BLaER1 (cell line): Measurements from ENCODE around the gene ATP5MK.
"Not testable (repeated sequence)": the region's sequence is repeated elsewhere in the genome, so short reads cannot be mapped to it uniquely, and the experiment has no call there.

ENCODE experiments used
- H3K27ac ChIP-seq: shearing (Covaris generic); formaldehyde crosslinking; 2 replicates; pipeline ENCODE4 v1.8.1; 2022
- H3K27me3 ChIP-seq: shearing (Covaris generic); formaldehyde crosslinking; 2 replicates; pipeline ENCODE4 v1.8.1; 2022
- H3K36me3 ChIP-seq: shearing (Covaris generic); formaldehyde crosslinking; 2 replicates; pipeline ENCODE4 v1.8.1; 2022
- H3K4me1 ChIP-seq: shearing (Covaris generic); formaldehyde crosslinking; 2 replicates; pipeline ENCODE4 v1.8.1; 2022
- H3K4me2 ChIP-seq: shearing (Covaris generic); formaldehyde crosslinking; 2 replicates; pipeline ENCODE4 v1.8.1; 2022
- H3K4me3 ChIP-seq: shearing (Covaris generic); formaldehyde crosslinking; 2 replicates; pipeline ENCODE4 v1.8.1; 2022
- H3K9ac ChIP-seq: shearing (Covaris generic); formaldehyde crosslinking; 2 replicates; pipeline ENCODE4 v1.8.1; 2022
- H3K9me3 ChIP-seq: shearing (Covaris generic); formaldehyde crosslinking; 2 replicates; pipeline ENCODE4 v1.8.1; 2022
- H4K20me1 ChIP-seq: shearing (Covaris generic); formaldehyde crosslinking; 2 replicates; pipeline ENCODE4 v1.8.1; 2022
- Cebpa-rat ChIP-seq: shearing (Covaris generic); IDR thresholded peaks from 2 replicates; pipeline ENCODE4 v1.8.1; 2022

Gene ATP5MK

GRCh38 chr10:103355906-103356599 lies 40.2 kb downstream of the ATP5MK start:
- no peaks in the 10 kb centered on the region for H3K36me3 ChIP-seq
- H4K20me1 ChIP-seq, result no peaks in the 10 kb centered on the region
- TF ChIP-seq Cebpa-rat, result no peak
- H3K9ac ChIP-seq, result no peak overlapping the region
- H3K4me2 ChIP-seq, result no peak overlapping the region
- no peak overlapping the region for H3K27ac ChIP-seq
- H3K4me1 ChIP-seq, result peaks cover 6% of the 10 kb centered on the region; the same call in 1 of the 2 replicates
- no peak overlapping the region for H3K4me3 ChIP-seq
- H3K27me3 ChIP-seq, result no peaks in the 10 kb centered on the region
- no peaks in the 10 kb centered on the region for H3K9me3 ChIP-seq

DNA sequence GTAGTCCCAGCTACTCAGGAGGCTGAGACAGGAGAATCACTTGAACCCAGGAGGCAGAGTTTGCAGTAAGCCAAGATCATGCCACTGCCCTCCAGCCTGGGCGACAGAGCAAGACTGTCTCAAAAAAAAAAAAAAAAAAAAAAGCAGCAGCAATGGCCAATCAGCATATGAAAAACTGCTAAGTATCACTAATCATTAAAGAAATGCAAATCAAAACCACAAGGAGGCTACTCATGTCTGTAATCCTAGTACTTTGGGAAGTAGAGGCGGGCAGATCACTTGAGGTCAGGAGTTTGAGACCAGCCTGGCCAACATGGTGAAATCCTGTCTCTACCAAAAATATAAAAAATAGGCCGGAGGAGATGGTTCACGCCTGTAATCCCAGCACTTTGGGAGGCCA lies 41.7 kb downstream of the ATP5MK start:
- not testable (repeated sequence) for H3K4me2 ChIP-seq, H3K36me3 ChIP-seq, H3K27ac ChIP-seq, H3K9me3 ChIP-seq, H3K9ac ChIP-seq, H4K20me1 ChIP-seq, H3K4me3 ChIP-seq, H3K27me3 ChIP-seq
- H3K4me1 ChIP-seq, result peaks cover 12% of the 10 kb centered on the region

DNA sequence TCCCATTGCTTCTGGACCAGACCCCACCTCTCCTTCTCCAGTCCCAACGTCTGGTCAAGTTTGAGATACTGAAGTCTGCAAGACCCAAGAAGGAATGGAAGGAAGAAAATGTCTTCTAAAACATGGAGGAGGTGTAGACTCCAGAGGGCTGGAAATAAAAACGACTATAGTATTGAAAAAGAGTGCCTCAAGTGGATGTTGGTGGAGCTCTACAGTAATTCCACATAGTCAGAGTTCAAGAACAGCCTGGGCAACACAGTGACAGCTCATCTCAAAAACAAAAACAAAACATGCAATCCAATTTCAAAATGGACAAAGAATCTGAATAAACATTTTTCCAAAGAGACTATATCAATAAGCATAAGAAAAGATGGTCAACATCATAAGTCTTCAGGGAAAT lies 43.0 kb downstream of the ATP5MK start:
- H3K4me2 ChIP-seq, result no peak overlapping the region
- TF ChIP-seq Cebpa-rat, result no peak

DNA sequence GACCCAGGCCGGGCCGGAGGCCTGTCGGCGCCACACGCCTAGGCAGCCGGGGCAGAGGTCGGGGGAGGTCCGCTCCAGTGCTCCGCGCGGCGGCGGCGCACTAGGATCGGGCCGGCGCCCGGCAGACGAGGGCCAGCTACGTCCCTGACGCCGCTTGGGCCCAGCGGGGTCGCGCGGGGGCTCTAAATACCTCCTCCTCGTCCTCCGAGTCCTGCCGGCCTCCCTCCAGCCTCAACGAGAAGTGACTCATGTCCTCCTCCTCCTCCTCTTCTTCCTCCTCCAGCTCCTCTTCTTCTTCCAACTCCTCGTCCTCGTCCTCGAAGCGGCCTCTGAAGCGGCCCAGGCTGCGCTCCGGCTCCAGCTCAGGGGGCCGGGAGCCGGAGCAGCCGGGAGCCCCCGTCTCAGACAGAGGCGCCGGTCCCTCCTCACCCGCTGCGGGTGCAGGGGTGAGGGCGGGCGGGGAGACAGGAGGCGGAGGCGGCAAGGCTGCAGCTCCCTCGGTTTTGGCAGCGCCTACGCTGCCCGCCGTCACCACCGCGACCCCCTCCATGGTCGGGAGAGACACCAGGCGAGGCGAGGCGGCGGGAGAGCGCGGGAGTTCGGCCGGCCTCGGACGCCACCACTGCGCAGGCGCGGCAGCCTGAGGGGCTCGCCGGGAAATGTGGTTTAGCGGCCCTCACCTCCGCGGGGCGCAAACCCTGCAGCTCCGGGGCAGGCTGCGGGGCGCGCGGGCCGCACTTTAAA lies 45.6 kb downstream of the ATP5MK start, which contains the start of gene PCGF6:
TSS of gene PCGF6 (minus strand) at position 624 of the 744 bp plus-strand sequence. CDS start at position 550, 74 bp downstream.
- peaks cover 7% of the 10 kb centered on the region for H4K20me1 ChIP-seq

More for the DNA sequence above, 43.0 kb downstream of the ATP5MK start:
- Histone ChIP-seq H3K9ac (no peak overlapping the region), H3K27me3 (no peaks in the 10 kb centered on the region), H3K9me3 (no peaks in the 10 kb centered on the region), H3K27ac (no peak overlapping the region), H3K4me3 (no peak overlapping the region), H4K20me1 (peaks cover 7% of the 10 kb centered on the region), H3K36me3 (peaks cover 9% of the 10 kb centered on the region), H3K4me1 (peaks cover 25% of the 10 kb centered on the region)

GRCh38 chr10:103350175-103350516 lies 46.1 kb downstream of the ATP5MK start:
- Histone ChIP-seq H3K27me3 (no peaks in the 10 kb centered on the region), H4K20me1 (peaks cover 7% of the 10 kb centered on the region), H3K4me2 (peak overlapping the region; percentile 86), H3K9me3 (no peaks in the 10 kb centered on the region), H3K36me3 (peaks cover 40% of the 10 kb centered on the region), H3K4me1 (peaks cover 25% of the 10 kb centered on the region), H3K9ac (peak overlapping the region; percentile 95), H3K27ac (peak overlapping the region; percentile 93), H3K4me3 (peak overlapping the region; percentile 94)
- TF ChIP-seq Cebpa-rat, result no peak

More for the DNA sequence above, 45.6 kb downstream of the ATP5MK start, which contains the start of gene PCGF6:
- Histone ChIP-seq H3K9me3 (no peaks in the 10 kb centered on the region), H3K9ac (peak within 1 kb of the TSS; percentile 95), H3K27me3 (no peaks in the 10 kb centered on the region), H3K4me1 (peaks cover 25% of the 10 kb centered on the region), H3K4me3 (peak within 1 kb of the TSS; percentile 94), H3K36me3 (peaks cover 35% of the 10 kb centered on the region), H3K27ac (peak within 1 kb of the TSS; percentile 93), H3K4me2 (peak within 1 kb of the TSS; percentile 86)
- TF ChIP-seq Cebpa-rat, result no peak
